ENCODE results near the gene ECM1. TPM values are rescaled to one million over a fixed set of nuclear protein-coding genes. Genes with fewer than 3 reads are reported as not detected.

ECM1 gene
- total and polyA plus RNA-seq, 2 donors (not counting 1 experiment from before 2014, with no cell fraction given), result 1.9 to 2.3 TPM

DNA sequence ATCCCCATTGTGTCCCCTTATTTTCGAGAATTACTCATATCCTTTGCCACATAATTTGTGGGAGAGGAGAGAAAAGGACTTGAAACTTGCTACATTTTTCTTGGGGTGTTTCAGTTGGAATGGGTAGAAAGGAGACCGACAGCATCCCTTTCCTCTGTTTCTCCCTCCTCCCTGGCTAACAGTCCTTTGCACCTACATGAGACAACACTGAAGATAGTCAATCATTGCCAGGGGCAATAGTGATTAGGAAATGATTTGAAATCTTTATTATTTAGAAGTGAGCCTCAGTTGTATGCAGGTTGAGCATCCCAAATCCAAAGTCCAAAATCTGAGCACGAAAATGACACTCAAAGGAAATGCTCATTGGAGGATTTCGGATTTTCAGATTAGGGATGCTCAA, 28.5 kb upstream of the ECM1 start:
- no peaks in the 10 kb centered on the region for H3K4me1 ChIP-seq (ENCODE audit: control insufficient read depth in 2 of 2, insufficient read depth in 2 of 2, low read length in 2 of 2)
- DNase-seq, result no peak
- H3K27ac Mint-ChIP-seq, result no peak overlapping the region
- H3K36me3 ChIP-seq (replicated peaks in 1 of 2; ENCODE audit: control extremely low read depth in 1 of 2, control insufficient read depth in 1 of 2, extremely low read depth in 1 of 2, insufficient read depth in 2 of 2, low read length in 1 of 2), result no peaks in the 10 kb centered on the region
- H2AFZ ChIP-seq (ENCODE audit: insufficient read depth, low read depth, low read length, poor library complexity, severe bottlenecking), result no peak overlapping the region
- H3K9ac ChIP-seq (ENCODE audit: low read length), result no peak overlapping the region
- no CpG with 5 or more reads among the region's 4 CpGs for WGBS (ENCODE audit: insufficient coverage)
- POLR2A ChIA-PET, result no interaction called here
- no peaks in the 10 kb centered on the region for H3K27me3 ChIP-seq (replicated peaks in 1 of 4; ENCODE audit: control extremely low read depth in 1 of 4, control insufficient read depth in 3 of 4, insufficient read depth in 4 of 4, low read length in 3 of 4)
- CTCF ChIA-PET, result no interaction called here
- no peaks in the 10 kb centered on the region for H3K9me3 ChIP-seq (ENCODE audit: control extremely low read depth in 1 of 3, control insufficient read depth in 2 of 3, insufficient read depth in 1 of 3, low read length in 2 of 3)
- intact Hi-C loops (cut with micrococcal nuclease), result no loop called here
- no peak overlapping the region for H3K4me3 ChIP-seq (ENCODE audit: control extremely low read depth in 1 of 5, extremely low read depth in 1 of 5, insufficient read depth in 1 of 5, low read depth in 2 of 5, low read length in 4 of 5)
- TF ChIP-seq EZH2 (IDR thresholded peaks at IDR 0.05; ENCODE audit: borderline replicate concordance, insufficient read depth, low read depth, low read length, poor library complexity, severe bottlenecking) (no peak), CTCF (IDR thresholded peaks at IDR 0.05) (no peak)
- no peak for ATAC-seq (ENCODE audit: low read depth)
- H3K79me2 ChIP-seq (ENCODE audit: control insufficient read depth, insufficient read depth, low read length), result no peaks in the 10 kb centered on the region
- no peaks in the 10 kb centered on the region for H3K4me1 Mint-ChIP-seq
- H3K4me2 ChIP-seq (replicated peaks; ENCODE audit: low read depth, low read length, poor library complexity, severe bottlenecking), result no peak overlapping the region
- no peaks in the 10 kb centered on the region for H3K27me3 Mint-ChIP-seq
- H3K4me3 Mint-ChIP-seq, result no peak overlapping the region
- H3K27ac ChIP-seq (ENCODE audit: low read length in 2 of 2), result no peak overlapping the region
- no peaks in the 10 kb centered on the region for H4K20me1 ChIP-seq (ENCODE audit: control insufficient read depth, insufficient read depth, low read length, poor library complexity, severe bottlenecking)
- H3K9me3 Mint-ChIP-seq (ENCODE audit: insufficient read depth), result no peaks in the 10 kb centered on the region

- no CpG with 5 or more reads among the region's 2 CpGs for WGBS (ENCODE audit: insufficient coverage)
Observed at GRCh38 chr1:150479927-150480352, 28.0 kb upstream of the ECM1 start.

More at GRCh38 chr1:150479927-150480352, 28.0 kb upstream of the ECM1 start:
- DNase-seq, result no peak
- no peak overlapping the region for H3K27ac Mint-ChIP-seq
- no peak overlapping the region for H3K4me3 ChIP-seq (ENCODE audit: control extremely low read depth in 1 of 5, extremely low read depth in 1 of 5, insufficient read depth in 1 of 5, low read depth in 2 of 5, low read length in 4 of 5)
- no peaks in the 10 kb centered on the region for H4K20me1 ChIP-seq (ENCODE audit: control insufficient read depth, insufficient read depth, low read length, poor library complexity, severe bottlenecking)
- no peaks in the 10 kb centered on the region for H3K79me2 ChIP-seq (ENCODE audit: control insufficient read depth, insufficient read depth, low read length)
- no peak overlapping the region for H3K27ac ChIP-seq (ENCODE audit: low read length in 2 of 2)
- H3K36me3 ChIP-seq (replicated peaks in 1 of 2; ENCODE audit: control extremely low read depth in 1 of 2, control insufficient read depth in 1 of 2, extremely low read depth in 1 of 2, insufficient read depth in 2 of 2, low read length in 1 of 2), result no peaks in the 10 kb centered on the region
- POLR2A ChIA-PET, result no interaction called here
- no peaks in the 10 kb centered on the region for H3K27me3 ChIP-seq (replicated peaks in 1 of 4; ENCODE audit: control extremely low read depth in 1 of 4, control insufficient read depth in 3 of 4, insufficient read depth in 4 of 4, low read length in 3 of 4)
- H3K4me1 ChIP-seq (ENCODE audit: control insufficient read depth in 2 of 2, insufficient read depth in 2 of 2, low read length in 2 of 2), result no peaks in the 10 kb centered on the region
- no peaks in the 10 kb centered on the region for H3K27me3 Mint-ChIP-seq
- H3K4me2 ChIP-seq (replicated peaks; ENCODE audit: low read depth, low read length, poor library complexity, severe bottlenecking), result no peak overlapping the region
- no peak overlapping the region for H2AFZ ChIP-seq (ENCODE audit: insufficient read depth, low read depth, low read length, poor library complexity, severe bottlenecking)
- no peak overlapping the region for H3K9ac ChIP-seq (ENCODE audit: low read length)
- H3K9me3 ChIP-seq (ENCODE audit: control extremely low read depth in 1 of 3, control insufficient read depth in 2 of 3, insufficient read depth in 1 of 3, low read length in 2 of 3), result no peaks in the 10 kb centered on the region
- TF ChIP-seq CTCF (IDR thresholded peaks at IDR 0.05), result no peak
- no peak for TF ChIP-seq EZH2 (IDR thresholded peaks at IDR 0.05; ENCODE audit: borderline replicate concordance, insufficient read depth, low read depth, low read length, poor library complexity, severe bottlenecking)
- no peak for ATAC-seq (ENCODE audit: low read depth)
- CTCF ChIA-PET, result no interaction called here
- H3K9me3 Mint-ChIP-seq (ENCODE audit: insufficient read depth), result no peaks in the 10 kb centered on the region
- no peaks in the 10 kb centered on the region for H3K4me1 Mint-ChIP-seq
- no peak overlapping the region for H3K4me3 Mint-ChIP-seq
- intact Hi-C loops (cut with micrococcal nuclease), result loop anchor here (10.0 kb wide), 1 partner anchor 685 kb away; the partner anchor contains the start of genes LYSMD1 and SCNM1
